Gastrocnemius medialis (tissue), 4 donors: ENCODE results near the gene LCNL1.

Experiments
- CTCF ChIP-seq, 5 experiments: fragments of 450-650 bp in 3 of 5; fragments of 200-600 bp in 2 of 5; sonication (generic) in 2 of 5; IDR thresholded peaks in 4 of 5; conservative IDR thresholded peaks in 1 of 5; 1 replicate in 4 of 5; 2 replicates in 1 of 5; pipeline ENCODE4 v1.5.1; 2016 to 2019; ENCODE audit warnings: antibody characterized with exemption in 5 of 5, mild to moderate bottlenecking in 3 of 5, moderate library complexity in 3 of 5
- POLR2A ChIP-seq, 2 donors: fragments of 450-650 bp; IDR thresholded peaks; one replicate each; pipeline ENCODE4 v1.6.1; 2017; ENCODE audit warnings: antibody characterized with exemption in 2 of 2, mild to moderate bottlenecking in 2 of 2, moderate library complexity in 2 of 2

- TF ChIP-seq CTCF (IDR thresholded peaks at IDR 0.05 in 4 of 5, conservative IDR thresholded peaks at IDR 0.05 in 1 of 5) (no peak), POLR2A (IDR thresholded peaks at IDR 0.05) (no peak)
These were observed 48.5 kb upstream of the LCNL1 start for GRCh38 chr9:136934277-136934676.
